HCT116 (cell line): ENCODE data around the gene NSMCE1. TPM values are rescaled to one million over a fixed set of nuclear protein-coding genes. Genes with fewer than 3 reads are reported as not detected.

Experiments used
- ATAC-seq: fragments of 200-7000 bp; cut with Tn5 transposase; 2 replicates; pipeline ENCODE4 v1.9.1; 2020; ENCODE audit warnings: mild to moderate bottlenecking, moderate library complexity
- BruUV-seq: library from RNA; stranded (reverse); fragments of 400-500 nt; replicated peaks from 2 replicates; lab custom pipeline; 2021; lab: Mats Ljungman, UMichigan
- CTCF ChIA-PET: fragments of 300-600 bp; sonication (Branson Sonifier 250); formaldehyde crosslinking; loops from one replicate; lab custom pipeline; 2021; ENCODE audit warnings: antibody characterized with exemption; lab: Charles Lee
- POLR2A ChIA-PET: fragments of 300-600, 350-600 bp; sonication (Branson Sonifier 250); formaldehyde crosslinking; loops from one replicate; lab custom pipeline; 2021; ENCODE audit warnings: antibody characterized with exemption; lab: Charles Lee
- RAD21 ChIA-PET, 2 experiments: fragments of 300-600 bp; sonication (Branson Sonifier 250); formaldehyde crosslinking; loops; one replicate each; lab custom pipeline; 2023; ENCODE audit warnings: low total read pairs in 2 of 2; ENCODE audit not compliant: uncharacterized antibody in 2 of 2, unreplicated experiment in 2 of 2, low non-redundant PET in 1 of 2; lab: Charles Lee
- DNase-seq: peaks from one replicate; pipeline ENCODE4 v3.0.0-alpha.2; 2010; ENCODE audit warnings: low read depth, low spot score
- H2AFZ ChIP-seq: fragments of 200-600 bp; shearing (Covaris generic), sonication (generic); 2 replicates; pipeline ENCODE4 v1.6.1; 2017; ENCODE audit warnings: low read depth, mixed run types, mixed read lengths, antibody characterized with exemption, low read length; ENCODE audit not compliant: poor library complexity, severe bottlenecking
- H3K27ac ChIP-seq: 2 replicates; pipeline ENCODE4 v1.5.1; 2012; ENCODE audit warnings: low read depth, low read length
- H3K27me3 ChIP-seq: fragments of 200-600 bp; sonication (generic); 2 replicates; pipeline ENCODE4 v1.6.1; 2016; ENCODE audit warnings: mixed run types, low read length, mixed read lengths; ENCODE audit not compliant: insufficient read depth
- H3K36me3 ChIP-seq, 2 experiments: fragments of 200-500 bp in 1 of 2; fragments of 200-600 bp in 1 of 2; sonication (Bioruptor generic) in 1 of 2; sonication (generic) in 1 of 2; 2 replicates each; pipeline versions ENCODE4 v1.5.1 to v1.6.1; 2014 to 2016; ENCODE audit warnings: low read length in 2 of 2, inconsistent platforms in 1 of 2, mixed read lengths in 1 of 2, mixed run types in 1 of 2; ENCODE audit not compliant: insufficient read depth in 2 of 2, control insufficient read depth in 1 of 2
- H3K4me1 ChIP-seq, 2 experiments: fragments of 200-600 bp in 1 of 2; sonication (generic) in 1 of 2; 2 replicates each; pipeline versions ENCODE4 v1.5.1 to v1.6.1; 2012 to 2017; ENCODE audit warnings: low read length in 2 of 2, inconsistent platforms in 1 of 2, mild to moderate bottlenecking in 1 of 2, mixed read lengths in 1 of 2, mixed run types in 1 of 2, moderate library complexity in 1 of 2; ENCODE audit not compliant: insufficient read depth in 2 of 2, control insufficient read depth in 1 of 2
- H3K4me2 ChIP-seq: fragments of 200-600 bp; sonication (generic); 2 replicates; pipeline ENCODE4 v1.6.1; 2017; ENCODE audit warnings: mixed run types, low read length, mixed read lengths
- H3K4me3 ChIP-seq, 2 experiments: fragments of 200-600 bp in 1 of 2; sonication (generic) in 1 of 2; replicated peaks in 1 of 2; 2 replicates each; pipeline ENCODE4 v1.5.1; 2011 to 2016; ENCODE audit warnings: low read length in 2 of 2, control low read depth in 1 of 2, low read depth in 1 of 2, mild to moderate bottlenecking in 1 of 2, mixed read lengths in 1 of 2, mixed run types in 1 of 2
- H3K79me2 ChIP-seq: fragments of 200-600 bp; sonication (generic); 2 replicates; pipeline ENCODE4 v1.6.1; 2017; ENCODE audit warnings: mild to moderate bottlenecking, mixed run types, low read length, moderate library complexity, mixed read lengths; ENCODE audit not compliant: insufficient read depth
- H3K9ac ChIP-seq: fragments of 200-600 bp; sonication (generic); 2 replicates; pipeline ENCODE4 v1.6.1; 2016; ENCODE audit warnings: low read length, mixed read lengths
- H3K9me2 ChIP-seq: fragments of 200-600 bp; sonication (generic), shearing (Covaris generic); 2 replicates; pipeline ENCODE4 v1.6.1; 2017; ENCODE audit warnings: mixed run types, mild to moderate bottlenecking, moderate library complexity; ENCODE audit not compliant: insufficient read depth
- H3K9me3 ChIP-seq, 2 experiments: fragments of 200-500 bp in 1 of 2; fragments of 200-600 bp in 1 of 2; sonication (Bioruptor generic) in 1 of 2; sonication (generic) in 1 of 2; 2 replicates each; pipeline ENCODE4 v1.6.1; 2014 to 2017; ENCODE audit warnings: low read length in 2 of 2, mixed read lengths in 2 of 2, inconsistent platforms in 1 of 2, low read depth in 1 of 2, mild to moderate bottlenecking in 1 of 2, mixed run types in 1 of 2, moderate library complexity in 1 of 2; ENCODE audit not compliant: control insufficient read depth in 1 of 2, insufficient read depth in 1 of 2
- H4K20me1 ChIP-seq: fragments of 200-600 bp; sonication (generic), shearing (Covaris generic); 2 replicates; pipeline ENCODE4 v1.6.1; 2017; ENCODE audit warnings: mixed run types, mild to moderate bottlenecking, moderate library complexity; ENCODE audit not compliant: insufficient read depth
- CBX3 ChIP-seq: IDR thresholded peaks from 2 replicates; pipeline ENCODE4 v1.6.1; 2012; ENCODE audit warnings: low read depth
- CEBPB ChIP-seq: IDR thresholded peaks from 2 replicates; pipeline ENCODE4 v1.6.1; 2012; ENCODE audit warnings: low read depth
- CTCF ChIP-seq, 3 experiments: fragments of 200-600 bp in 1 of 3; sonication (generic) in 1 of 3; IDR thresholded peaks in 2 of 3; conservative IDR thresholded peaks in 1 of 3; 2 replicates each; pipeline ENCODE4 v1.5.1; 2012 to 2017; ENCODE audit warnings: low read depth in 2 of 3, low read length in 2 of 3, antibody characterized with exemption in 1 of 3, borderline replicate concordance in 1 of 3, control low read depth in 1 of 3, mild to moderate bottlenecking in 1 of 3, mixed read lengths in 1 of 3, mixed run types in 1 of 3, moderate library complexity in 1 of 3; ENCODE audit not compliant: insufficient read depth in 1 of 3
- EGR1 ChIP-seq: IDR thresholded peaks from 2 replicates; pipeline ENCODE4 v1.6.1; 2012; ENCODE audit warnings: low read depth
- FOSL1 ChIP-seq: IDR thresholded peaks from 2 replicates; pipeline ENCODE4 v1.6.1; 2012; ENCODE audit warnings: low read depth
- JUND ChIP-seq: IDR thresholded peaks from 2 replicates; pipeline ENCODE4 v1.6.1; 2012
- POLR2AphosphoS5 ChIP-seq: IDR thresholded peaks from 2 replicates; pipeline ENCODE4 v1.6.1; 2011; ENCODE audit warnings: mild to moderate bottlenecking, low read depth, low read length, moderate library complexity
- REST ChIP-seq: IDR thresholded peaks from 2 replicates; pipeline ENCODE4 v1.6.1; 2012; ENCODE audit warnings: low read depth
- SP1 ChIP-seq: IDR thresholded peaks from 2 replicates; pipeline ENCODE4 v1.6.1; 2012; ENCODE audit warnings: low read depth
- TCF7L2 ChIP-seq: IDR thresholded peaks from 2 replicates; pipeline ENCODE4 v1.7.0; 2011; ENCODE audit warnings: borderline replicate concordance, inconsistent platforms; ENCODE audit not compliant: insufficient read depth, insufficient read length; ENCODE audit errors: extremely low read depth
- ZNF274 ChIP-seq: fragments of 200-500 bp; sonication (Bioruptor generic); IDR thresholded peaks from 2 replicates; pipeline ENCODE4 v1.6.1; 2014; ENCODE audit warnings: mild to moderate bottlenecking, low read depth, low read length, inconsistent platforms
- intact Hi-C: fragments of 100-400 bp; cut with micrococcal nuclease; formaldehyde crosslinking; loops from 2 replicates; pipeline ENCODE4 v1.10.0; 2022
- total RNA-seq: library from RNA; stranded (reverse); gene quantifications from one replicate; pipeline ENCODE4 v1.2.1, GENCODE V29; 2021; ENCODE audit not compliant: unreplicated experiment

Gene NSMCE1
- total RNA-seq, 1 experiment from 2014 or later, result 85.6 TPM

- TF ChIP-seq CBX3, result peak; percentile 65; the same call in 1 of the 2 replicates
- no peak for TF ChIP-seq ZNF274
- TF ChIP-seq, all 23 proteins: peak for 1
- POLR2A ChIA-PET, result interaction anchor here (1.6 kb wide), 1 partner anchor 47 kb away, joined by 4 read pairs; the partner anchor contains the start of gene NSMCE1
- intact Hi-C loops, result loop anchor here (5.0 kb wide), 1 partner anchor 49 kb away; the partner anchor contains the start of gene NSMCE1
- Histone ChIP-seq H3K4me2 (peak overlapping the region; percentile 88), H3K4me3 (peak overlapping the region in 1 of 2 experiments; percentile 95; a peak in 1 of 4 replicates), H3K27ac (no peak overlapping the region), H3K9me2 (no peaks in the 10 kb centered on the region), H3K27me3 (no peaks in the 10 kb centered on the region), H3K9ac (no peak overlapping the region), H4K20me1 (no peaks in the 10 kb centered on the region), H3K4me1 (peaks cover 13 to 65% of the 10 kb centered on the region in 2 experiments), H3K9me3 (no peaks in the 10 kb centered on the region), H2AFZ (no peak overlapping the region), H3K36me3 (no peaks in the 10 kb centered on the region), H3K79me2 (peaks cover 61% of the 10 kb centered on the region)
- RAD21 ChIA-PET, result interaction anchor here in 1 of 2 experiments (1.0 kb wide), 1 partner anchor 11 kb away, joined by 3 read pairs; no protein-coding TSS in a partner anchor
- DNase-seq, result no peak
- no TSS peak for BruUV-seq
- CTCF ChIA-PET, result interaction anchor here (1.2 kb wide), 1 partner anchor 81 kb away, joined by 4 read pairs; no protein-coding TSS in a partner anchor
- ATAC-seq, result no peak
These were observed 47.6 kb upstream of the NSMCE1 start for GRCh38 chr16:27316038-27316680.

- ATAC-seq (peak; percentile 23), DNase-seq (peak; percentile 43)
- Histone ChIP-seq H2AFZ (no peak overlapping the region), H4K20me1 (no peaks in the 10 kb centered on the region), H3K9me2 (no peaks in the 10 kb centered on the region), H3K36me3 (no peaks in the 10 kb centered on the region), H3K27me3 (no peaks in the 10 kb centered on the region), H3K4me3 (peak overlapping the region; percentile 82 to 95; a peak in 3 of 4 replicates), H3K9ac (peak overlapping the region; percentile 36), H3K27ac (no peak overlapping the region), H3K9me3 (no peaks in the 10 kb centered on the region), H3K4me2 (peak overlapping the region; percentile 88), H3K79me2 (peaks cover 56% of the 10 kb centered on the region), H3K4me1 (peaks cover 13 to 60% of the 10 kb centered on the region in 2 experiments)
- BruUV-seq, result no TSS peak
- intact Hi-C loops, result loop anchor here (5.0 kb wide), 1 partner anchor 48 kb away; the partner anchor contains the start of gene NSMCE1
- RAD21 ChIA-PET, result interaction anchor here in 1 of 2 experiments (1.0 kb wide), 1 partner anchor 11 kb away, joined by 3 read pairs; no protein-coding TSS in a partner anchor
- CTCF ChIA-PET, result interaction anchor here (1.2 kb wide), 1 partner anchor 80 kb away, joined by 4 read pairs; no protein-coding TSS in a partner anchor
- POLR2A ChIA-PET, result interaction anchor here (1.6 kb wide), 1 partner anchor 47 kb away, joined by 4 read pairs; the partner anchor contains the start of gene NSMCE1
- no peak for TF ChIP-seq EGR1
- peak; percentile 61; the same call in 1 of the 2 replicates for TF ChIP-seq FOSL1
- TF ChIP-seq JUND, result peak; percentile 73; the same call in 1 of the 2 replicates
- no peak for TF ChIP-seq TCF7L2
- TF ChIP-seq POLR2AphosphoS5, result no peak
- no peak for TF ChIP-seq REST
- no peak for TF ChIP-seq CTCF (IDR thresholded peaks at IDR 0.05 in 2 of 3, conservative IDR thresholded peaks at IDR 0.05 in 1 of 3; ENCODE audit: borderline replicate concordance in 1 of 3, insufficient read depth in 1 of 3, low read depth in 2 of 3, low read length in 2 of 3)
- TF ChIP-seq CBX3, result no peak
- TF ChIP-seq CEBPB, result peak; percentile 91
- peak; percentile 66 for TF ChIP-seq SP1
These were observed 46.9 kb upstream of the NSMCE1 start for GRCh38 chr16:27315333-27316037.
